Measurements from ENCODE around the gene DST. TPM values are rescaled to one million over a fixed set of nuclear protein-coding genes. Genes with fewer than 3 reads are reported as not detected.

The DST gene
- 1 to 10 TPM; 3.1 to 4.4 TPM for total RNA-seq

- ChIA-PET POLR2A (interaction anchor here (0.6 kb wide), 1 partner anchor 334 kb away, joined by 5 read pairs; no protein-coding TSS in a partner anchor), CTCF (interaction anchor here (0.7 kb wide), 1 partner anchor 51 kb away, joined by 4 read pairs; no protein-coding TSS in a partner anchor)
- DNase-seq = no peak
- Mint-ChIP-seq H3K9me3 (no peaks in the 10 kb centered on the region), H3K4me1 (no peaks in the 10 kb centered on the region), H3K36me3 (ENCODE audit: low read depth) (no peaks in the 10 kb centered on the region), H3K27me3 (peaks cover 4% of the 10 kb centered on the region), H3K27ac (no peak within 1 kb of the TSS), H3K4me3 (no peak within 1 kb of the TSS)
Measured at GRCh38 chr6:56642366-56643261, at the start of gene DST. TSS of gene DST (minus strand) at chr6:56642889.

DNA sequence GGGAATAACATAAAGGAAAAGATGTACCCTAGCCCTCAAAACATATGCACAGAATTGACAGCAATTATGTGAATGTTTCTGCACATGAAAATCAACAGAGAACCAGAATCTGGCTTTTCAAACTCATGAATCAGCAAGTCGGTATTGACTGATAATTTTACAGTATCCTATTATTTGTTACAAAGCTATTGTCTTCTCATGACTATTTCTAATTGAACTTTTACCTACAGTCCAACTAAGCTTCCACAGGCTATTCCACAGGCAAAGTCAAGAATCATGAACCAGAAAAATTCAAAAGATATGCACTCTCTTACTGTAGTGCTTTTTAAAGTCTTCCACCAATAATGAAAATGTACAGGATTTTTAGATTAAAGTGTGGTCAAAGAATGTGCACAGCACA, 49.1 kb upstream of the DST start:
- ChIA-PET CTCF (no interaction called here), POLR2A (no interaction called here)
- no peaks in the 10 kb centered on the region for H3K36me3 Mint-ChIP-seq (ENCODE audit: low read depth)
- no peak for DNase-seq
- H3K4me3 Mint-ChIP-seq = no peak overlapping the region
- no peaks in the 10 kb centered on the region for H3K4me1 Mint-ChIP-seq
- no peaks in the 10 kb centered on the region for H3K9me3 Mint-ChIP-seq
- peaks cover 4% of the 10 kb centered on the region for H3K27me3 Mint-ChIP-seq
- H3K27ac Mint-ChIP-seq = no peak overlapping the region

- Mint-ChIP-seq H3K4me1 (no peaks in the 10 kb centered on the region), H3K27me3 (peaks cover 5% of the 10 kb centered on the region), H3K36me3 (ENCODE audit: low read depth) (no peaks in the 10 kb centered on the region), H3K4me3 (no peak overlapping the region), H3K9me3 (no peaks in the 10 kb centered on the region), H3K27ac (no peak overlapping the region)
- ChIA-PET POLR2A (no interaction called here), CTCF (no interaction called here)
- DNase-seq = no peak
Measured at GRCh38 chr6:56691286-56691595, 48.6 kb upstream of the DST start.

- H3K36me3 Mint-ChIP-seq (ENCODE audit: low read depth) = no peaks in the 10 kb centered on the region
- ChIA-PET POLR2A (no interaction called here), CTCF (no interaction called here)
- H3K4me3 Mint-ChIP-seq = no peak overlapping the region
- no peak overlapping the region for H3K27ac Mint-ChIP-seq
- peaks cover 5% of the 10 kb centered on the region for H3K27me3 Mint-ChIP-seq
- no peaks in the 10 kb centered on the region for H3K4me1 Mint-ChIP-seq
- no peak for DNase-seq
- no peaks in the 10 kb centered on the region for H3K9me3 Mint-ChIP-seq
Measured at GRCh38 chr6:56690519-56691285, 48.0 kb upstream of the DST start.

GRCh38 chr6:56689663-56690062, 47.0 kb upstream of the DST start:
- ChIA-PET POLR2A (no interaction called here), CTCF (no interaction called here)
- no peak for DNase-seq
- no peak overlapping the region for H3K27ac Mint-ChIP-seq
- H3K4me3 Mint-ChIP-seq = no peak overlapping the region
- no peaks in the 10 kb centered on the region for H3K4me1 Mint-ChIP-seq
- H3K9me3 Mint-ChIP-seq = no peaks in the 10 kb centered on the region
- H3K36me3 Mint-ChIP-seq (ENCODE audit: low read depth) = no peaks in the 10 kb centered on the region
- H3K27me3 Mint-ChIP-seq = peaks cover 5% of the 10 kb centered on the region

DNA sequence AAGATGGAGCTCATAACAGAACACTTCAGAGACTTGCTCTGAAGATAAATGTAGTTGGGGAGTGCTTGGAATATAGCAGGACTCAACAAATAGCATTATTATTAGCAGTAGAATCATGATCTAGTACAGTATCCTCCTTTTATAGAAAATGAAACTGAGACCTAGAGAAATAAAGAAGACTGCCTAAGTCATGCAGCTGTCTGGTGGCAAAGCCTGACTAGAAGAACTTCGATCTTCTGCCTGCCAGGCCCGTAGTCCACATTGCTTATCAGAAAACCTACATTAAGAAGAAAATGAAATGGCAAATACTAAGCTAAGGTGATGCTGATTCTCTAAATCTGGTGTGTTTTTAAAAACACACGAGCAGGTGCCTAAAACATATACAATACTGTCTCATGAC, 46.4 kb upstream of the DST start:
- H3K27me3 Mint-ChIP-seq = peaks cover 5% of the 10 kb centered on the region
- CTCF ChIA-PET = no interaction called here
- H3K9me3 Mint-ChIP-seq = no peaks in the 10 kb centered on the region
- POLR2A ChIA-PET = interaction anchor here (0.6 kb wide), 1 partner anchor 568 kb away, joined by 5 read pairs; no protein-coding TSS in a partner anchor
- no peak overlapping the region for H3K4me3 Mint-ChIP-seq
- no peaks in the 10 kb centered on the region for H3K4me1 Mint-ChIP-seq
- no peak for DNase-seq
- H3K36me3 Mint-ChIP-seq (ENCODE audit: low read depth) = no peaks in the 10 kb centered on the region
- no peak overlapping the region for H3K27ac Mint-ChIP-seq

- H3K4me3 Mint-ChIP-seq = no peak overlapping the region
- CTCF ChIA-PET = no interaction called here
- no peak overlapping the region for H3K27ac Mint-ChIP-seq
- no peaks in the 10 kb centered on the region for H3K36me3 Mint-ChIP-seq (ENCODE audit: low read depth)
- peaks cover 5% of the 10 kb centered on the region for H3K27me3 Mint-ChIP-seq
- POLR2A ChIA-PET = no interaction called here
- H3K9me3 Mint-ChIP-seq = no peaks in the 10 kb centered on the region
- DNase-seq = no peak
- H3K4me1 Mint-ChIP-seq = no peaks in the 10 kb centered on the region
Measured at GRCh38 chr6:56688521-56688920, 45.8 kb upstream of the DST start.

DNA sequence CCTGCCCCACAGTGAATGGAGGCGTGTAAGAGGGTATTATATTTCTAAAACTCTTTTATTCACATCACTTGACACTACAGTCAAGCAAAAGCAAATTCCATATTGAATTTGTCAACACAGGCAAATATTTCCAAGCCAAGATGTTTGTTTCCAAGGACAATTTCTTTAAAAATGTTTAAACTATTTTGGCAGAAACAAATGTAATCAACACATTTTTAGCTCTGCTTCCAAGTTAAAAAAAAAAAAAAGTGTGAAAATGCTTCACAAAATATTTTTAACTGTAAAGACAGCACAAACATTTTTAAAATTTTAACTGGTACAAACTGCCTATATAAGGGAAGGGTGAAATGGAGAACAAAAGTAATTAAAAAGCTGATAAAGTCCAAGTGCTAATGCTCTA, 44.9 kb upstream of the DST start:
- Mint-ChIP-seq H3K27ac (no peak overlapping the region), H3K36me3 (ENCODE audit: low read depth) (no peaks in the 10 kb centered on the region), H3K4me1 (no peaks in the 10 kb centered on the region), H3K4me3 (no peak overlapping the region), H3K9me3 (no peaks in the 10 kb centered on the region), H3K27me3 (peaks cover 5% of the 10 kb centered on the region)
- ChIA-PET POLR2A (no interaction called here), CTCF (interaction anchor here (0.6 kb wide), 1 partner anchor 429 kb away, joined by 3 read pairs; no protein-coding TSS in a partner anchor)
- DNase-seq = no peak

DNA sequence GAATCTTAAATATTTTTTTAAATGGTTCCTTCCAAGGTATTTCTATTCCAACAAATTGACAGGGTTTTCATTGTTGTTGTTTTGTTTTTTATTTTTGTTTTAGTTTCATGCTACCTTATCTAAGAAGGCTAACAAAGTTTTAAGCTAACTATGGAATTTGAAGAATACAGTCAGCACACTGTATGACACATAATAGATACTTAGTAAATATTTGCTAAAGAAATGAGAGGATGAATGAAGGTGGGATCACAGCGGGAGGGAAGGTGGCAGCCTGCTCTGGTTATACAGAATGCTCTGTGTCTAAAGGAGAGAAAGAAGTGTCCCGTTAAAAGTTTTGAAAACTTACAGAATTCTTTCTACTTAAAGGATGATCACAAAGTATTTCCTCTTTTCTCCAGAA, 43.7 kb upstream of the DST start:
- H3K36me3 Mint-ChIP-seq (ENCODE audit: low read depth) = no peaks in the 10 kb centered on the region
- ChIA-PET CTCF (no interaction called here), POLR2A (no interaction called here)
- H3K9me3 Mint-ChIP-seq = no peaks in the 10 kb centered on the region
- H3K4me1 Mint-ChIP-seq = no peaks in the 10 kb centered on the region
- no peak overlapping the region for H3K27ac Mint-ChIP-seq
- no peak overlapping the region for H3K4me3 Mint-ChIP-seq
- DNase-seq = no peak
- peaks cover 2% of the 10 kb centered on the region for H3K27me3 Mint-ChIP-seq

DNA sequence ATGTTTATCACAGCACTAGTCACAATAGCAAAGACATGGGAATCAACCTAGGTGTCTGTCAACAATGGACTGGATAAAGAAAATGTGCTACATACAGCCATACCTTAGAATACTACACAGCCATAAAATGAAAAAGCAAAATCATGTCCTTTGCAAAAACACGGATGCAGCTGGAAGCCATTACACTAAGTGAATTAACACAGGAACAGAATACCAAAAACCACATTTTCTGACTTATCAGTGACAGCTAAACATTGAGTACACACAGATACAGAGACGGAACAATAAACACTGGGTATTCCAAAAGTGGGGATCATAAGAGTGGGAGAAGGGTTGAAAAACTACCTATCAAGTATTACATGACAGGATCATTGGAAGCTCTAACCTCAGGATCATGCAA, 43.3 kb upstream of the DST start:
- no peak for DNase-seq
- POLR2A ChIA-PET = no interaction called here
- Mint-ChIP-seq H3K4me1 (no peaks in the 10 kb centered on the region), H3K4me3 (no peak overlapping the region), H3K27ac (no peak overlapping the region), H3K9me3 (no peaks in the 10 kb centered on the region), H3K27me3 (peaks cover 2% of the 10 kb centered on the region), H3K36me3 (ENCODE audit: low read depth) (no peaks in the 10 kb centered on the region)
- CTCF ChIA-PET = no interaction called here

- ChIA-PET POLR2A (no interaction called here), CTCF (no interaction called here)
- Mint-ChIP-seq H3K27ac (no peak overlapping the region), H3K4me1 (no peaks in the 10 kb centered on the region), H3K27me3 (peaks cover 2% of the 10 kb centered on the region), H3K4me3 (no peak overlapping the region), H3K9me3 (no peaks in the 10 kb centered on the region), H3K36me3 (ENCODE audit: low read depth) (no peaks in the 10 kb centered on the region)
- DNase-seq = no peak
Measured at GRCh38 chr6:56685102-56685733, 42.5 kb upstream of the DST start.

- Mint-ChIP-seq H3K4me1 (no peaks in the 10 kb centered on the region), H3K27me3 (peaks cover 2% of the 10 kb centered on the region), H3K27ac (no peak overlapping the region), H3K36me3 (ENCODE audit: low read depth) (no peaks in the 10 kb centered on the region), H3K9me3 (no peaks in the 10 kb centered on the region), H3K4me3 (no peak overlapping the region)
- no peak for DNase-seq
- POLR2A ChIA-PET = no interaction called here
- CTCF ChIA-PET = interaction anchor here (1.0 kb wide), 1 partner anchor 27 kb away, joined by 4 read pairs; no protein-coding TSS in a partner anchor
Measured at GRCh38 chr6:56684342-56685101, 41.8 kb upstream of the DST start.

DNA sequence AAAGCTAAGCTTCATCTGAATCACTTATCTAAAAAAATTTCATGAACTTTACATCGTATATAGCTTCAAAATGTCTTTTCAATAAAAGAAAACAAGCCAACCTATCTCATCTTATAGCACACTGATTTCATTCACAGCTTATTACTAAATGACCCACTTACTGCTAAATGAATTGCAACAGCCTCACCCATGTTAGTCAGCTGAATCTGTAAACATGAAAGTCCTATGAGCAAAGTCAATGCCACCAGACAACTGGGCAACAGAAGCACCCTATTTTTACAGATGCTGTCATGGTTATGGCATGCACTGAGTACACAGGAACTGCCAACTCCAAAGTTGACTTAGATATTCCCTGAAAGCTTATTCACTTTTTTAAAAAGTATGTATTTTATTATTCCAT, 41.2 kb upstream of the DST start:
- no peak overlapping the region for H3K4me3 Mint-ChIP-seq
- peaks cover 2% of the 10 kb centered on the region for H3K27me3 Mint-ChIP-seq
- no peak overlapping the region for H3K27ac Mint-ChIP-seq
- ChIA-PET CTCF (interaction anchor here (1.0 kb wide), 1 partner anchor 26 kb away, joined by 4 read pairs; no protein-coding TSS in a partner anchor), POLR2A (no interaction called here)
- H3K4me1 Mint-ChIP-seq = no peaks in the 10 kb centered on the region
- H3K9me3 Mint-ChIP-seq = no peaks in the 10 kb centered on the region
- H3K36me3 Mint-ChIP-seq (ENCODE audit: low read depth) = no peaks in the 10 kb centered on the region
- no peak for DNase-seq

Measured in activated CD4-positive, alpha-beta T cell treated with anti-CD3 and anti-CD28 coated beads, Interleukin-2, amount 10 ng/mL, durations not matched to agents 7 days and 5 days (primary cell).